Heart left ventricle (tissue), 13 donors: ENCODE results near the gene PLPP3.

Experiments used
- CTCF ChIP-seq, 12 donors: fragments of 200-600 bp; sonication (generic) in 4 of 12; IDR thresholded peaks; one replicate each; pipeline versions ENCODE4 v1.5.0 to v1.8.0; 2018 to 2022; ENCODE audit warnings: antibody characterized with exemption in 12 of 12, mild to moderate bottlenecking in 5 of 12
- POLR2A ChIP-seq, 2 donors: fragments of 450-650 bp; IDR thresholded peaks; one replicate each; pipeline ENCODE4 v1.6.1; 2017; ENCODE audit warnings: antibody characterized with exemption in 2 of 2, mild to moderate bottlenecking in 2 of 2, moderate library complexity in 2 of 2
- donor health status: ischemic (EF 13 %, LVEDD 7.1; RV severe dilation, severe dysfunction).
- donor health status: DM: no; HTN: yes; CAD: no.
- donor health status: DM: no; HTN: no; CAD: no.
- donor health status: ischemic (EF 25% LVEDD 6.9; RV normal size, moderate dysfunction).
- donor health status: ischemic (EF 25% LVEDD 5.7; RV mildly dilated, moderate dysfunction).
- donor health status: ischemic (EF 35%, LVEDD 5.7; RV mildly dilated, moderate dysfunction).
- donor health status: nonischemic (EF 11% LVEDD 7.7; RV severe dilation, severe dysfunction).
- donor health status: DM: yes; HTN: yes; CAD: no.
- donor health status: PGD.
- donor health status: ischemic (EF 29% LVEDD 5.4; RV normal size, mild dysfunction).
- donor health status: nonischemic (EF 23%, LVEDD 6.1; RV moderate dilation, normal function).

DNA sequence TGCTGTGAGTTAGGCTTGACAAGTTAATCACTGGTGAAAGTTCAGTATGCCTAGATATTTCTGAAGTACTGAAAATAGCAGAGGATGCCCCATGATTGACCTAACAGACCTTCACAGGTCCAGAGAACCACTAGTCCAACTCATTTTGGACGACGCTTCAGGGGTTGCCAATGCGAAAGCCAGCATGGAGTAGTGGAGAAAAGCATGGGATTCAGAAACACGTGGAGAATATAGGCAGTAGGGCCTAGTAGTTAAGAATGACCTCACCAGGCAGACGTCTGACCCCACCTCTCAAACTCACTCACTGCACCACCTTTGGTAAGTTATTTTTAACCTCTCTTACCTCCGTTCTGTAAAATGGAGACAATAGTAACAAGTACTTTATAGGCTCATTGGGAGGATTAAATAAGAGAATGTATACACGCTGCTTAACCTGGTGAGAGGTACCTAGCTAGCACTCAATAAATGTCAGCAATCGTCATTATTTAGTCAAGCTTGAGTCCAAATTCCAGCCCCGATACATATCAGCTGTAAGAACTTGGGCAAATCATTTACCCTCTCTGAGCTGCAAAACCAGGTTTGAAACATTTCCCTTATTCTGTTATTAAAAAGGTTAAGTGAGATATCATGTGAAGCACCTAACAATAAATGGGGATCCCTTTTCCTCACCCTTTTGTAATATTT is 13.2 kb downstream of the PLPP3 start:
- TF ChIP-seq CTCF (IDR thresholded peaks at IDR 0.05): no peak
- TF ChIP-seq POLR2A (IDR thresholded peaks at IDR 0.05): no peak
